WERI-Rb-1 (cell line): ENCODE results near the gene FABP1.

Source experiments
- DNase-seq: peaks from one replicate; pipeline ENCODE4 v3.0.0-alpha.2; 2020
- H3K27ac ChIP-seq: fragments of 250-450 bp; sonication (Bioruptor Pico); 2 replicates; pipeline ENCODE4 v1.5.1; 2020; ENCODE audit warnings: mild to moderate bottlenecking, moderate library complexity
- H3K27me3 ChIP-seq: fragments of 250-450 bp; sonication (Bioruptor Pico); 2 replicates; pipeline ENCODE4 v1.5.1; 2021; ENCODE audit warnings: mild to moderate bottlenecking, low read depth, moderate library complexity; ENCODE audit not compliant: insufficient read depth, severe bottlenecking
- H3K36me3 ChIP-seq: fragments of 250-450 bp; sonication (Bioruptor Pico); 2 replicates; pipeline ENCODE4 v1.5.1; 2020; ENCODE audit warnings: mild to moderate bottlenecking, moderate library complexity
- H3K4me3 ChIP-seq: 2 replicates; pipeline ENCODE4 v1.5.1; 2011; ENCODE audit warnings: low read depth, mild to moderate bottlenecking, control low read depth, low read length
- H3K9me3 ChIP-seq: fragments of 250-450 bp; sonication (Bioruptor Pico); 2 replicates; pipeline ENCODE4 v1.5.1; 2021; ENCODE audit warnings: mild to moderate bottlenecking, moderate library complexity; ENCODE audit not compliant: severe bottlenecking
- CTCF ChIP-seq: IDR thresholded peaks from 2 replicates; pipeline ENCODE4 v1.5.1; 2011; ENCODE audit warnings: low read depth, mild to moderate bottlenecking, control low read depth, inconsistent platforms, low read length

Gene FABP1

GRCh38 chr2:88097192-88097591, 30.7 kb downstream of the FABP1 start:
- Histone ChIP-seq H3K27me3 (peaks cover 51% of the 10 kb centered on the region), H3K36me3 (no peaks in the 10 kb centered on the region), H3K9me3 (no peaks in the 10 kb centered on the region), H3K27ac (no peak overlapping the region), H3K4me3 (no peak overlapping the region)
- DNase-seq = no peak
- no peak for TF ChIP-seq CTCF

DNA sequence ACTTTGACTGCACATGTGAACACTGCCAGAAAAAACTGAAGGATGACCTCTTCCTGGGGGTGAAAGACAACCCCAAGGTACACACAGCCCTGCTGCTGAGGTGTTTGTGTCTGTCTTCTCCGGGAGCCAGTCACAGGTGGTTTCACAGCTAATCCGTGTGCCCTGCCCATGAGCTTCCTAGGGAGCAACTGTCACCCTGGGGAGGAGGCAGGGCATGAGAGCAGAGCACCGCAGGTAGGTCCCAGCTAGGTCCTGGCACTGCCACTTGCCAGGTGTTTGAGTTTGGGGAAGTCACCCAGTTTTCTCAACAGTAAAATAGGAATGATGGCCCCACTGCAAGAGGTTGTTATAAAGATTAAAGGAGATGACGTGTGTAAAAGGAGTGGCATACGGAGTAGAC, 31.2 kb downstream of the FABP1 start:
- Histone ChIP-seq H3K27ac (no peak overlapping the region), H3K27me3 (peaks cover 50% of the 10 kb centered on the region), H3K9me3 (no peaks in the 10 kb centered on the region), H3K36me3 (no peaks in the 10 kb centered on the region), H3K4me3 (no peak overlapping the region)
- no peak for TF ChIP-seq CTCF
- DNase-seq = no peak

DNA sequence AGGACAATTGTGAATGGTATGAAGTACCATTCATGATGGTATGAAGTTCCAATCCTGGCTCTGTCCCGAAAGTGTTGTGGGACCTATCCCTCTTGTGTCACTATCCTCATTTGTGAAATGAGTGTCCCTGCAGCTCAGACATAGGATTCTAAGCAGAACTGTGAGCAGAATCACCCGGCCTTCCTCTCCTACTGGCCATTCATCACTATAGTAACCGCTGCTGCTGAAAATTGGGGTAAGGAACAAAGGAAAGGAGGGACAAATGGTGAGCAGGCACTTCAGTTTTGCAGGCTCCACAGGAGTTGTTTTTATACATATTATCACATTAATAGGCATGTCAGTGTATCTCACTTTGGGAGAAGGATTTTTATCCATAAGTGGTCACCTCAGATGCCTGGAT, 32.8 kb downstream of the FABP1 start:
- TF ChIP-seq CTCF = no peak
- no peak for DNase-seq
- H3K36me3 ChIP-seq = no peaks in the 10 kb centered on the region

DNA sequence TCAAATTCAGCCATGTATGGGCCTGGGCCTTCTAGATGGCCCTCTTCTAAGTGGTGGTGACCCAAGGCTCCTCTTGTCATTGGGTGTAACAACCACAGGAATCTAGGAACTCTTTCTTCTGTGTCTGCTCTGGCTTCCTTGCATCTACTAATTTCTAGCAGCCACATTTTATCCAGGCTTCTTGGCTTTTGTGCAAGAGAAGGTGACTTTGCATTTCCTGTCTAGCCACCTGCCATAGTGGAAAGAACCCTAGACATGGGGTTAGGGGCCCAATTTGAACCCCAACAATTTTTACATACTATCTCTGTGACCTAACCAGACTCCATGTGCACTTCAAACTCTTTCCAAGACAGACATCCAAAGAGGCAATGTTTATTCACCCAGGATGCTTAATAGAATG, 35.1 kb downstream of the FABP1 start:
- H3K4me3 ChIP-seq = no peak overlapping the region
- TF ChIP-seq CTCF = no peak
- H3K27ac ChIP-seq = no peak overlapping the region
- H3K36me3 ChIP-seq = no peaks in the 10 kb centered on the region
- H3K27me3 ChIP-seq = peaks cover 29% of the 10 kb centered on the region
- no peak for DNase-seq
- H3K9me3 ChIP-seq = no peaks in the 10 kb centered on the region

More for the DNA sequence above, 32.8 kb downstream of the FABP1 start:
- Histone ChIP-seq H3K4me3 (no peak overlapping the region), H3K27ac (no peak overlapping the region), H3K27me3 (peaks cover 38% of the 10 kb centered on the region), H3K9me3 (no peaks in the 10 kb centered on the region)

- no peak for DNase-seq
- no peak overlapping the region for H3K27ac ChIP-seq
- H3K4me3 ChIP-seq = no peak overlapping the region
- TF ChIP-seq CTCF = no peak
- H3K36me3 ChIP-seq = no peaks in the 10 kb centered on the region
- H3K27me3 ChIP-seq = peaks cover 29% of the 10 kb centered on the region
- no peaks in the 10 kb centered on the region for H3K9me3 ChIP-seq
These were observed 35.9 kb downstream of the FABP1 start for GRCh38 chr2:88091943-88092342.

DNA sequence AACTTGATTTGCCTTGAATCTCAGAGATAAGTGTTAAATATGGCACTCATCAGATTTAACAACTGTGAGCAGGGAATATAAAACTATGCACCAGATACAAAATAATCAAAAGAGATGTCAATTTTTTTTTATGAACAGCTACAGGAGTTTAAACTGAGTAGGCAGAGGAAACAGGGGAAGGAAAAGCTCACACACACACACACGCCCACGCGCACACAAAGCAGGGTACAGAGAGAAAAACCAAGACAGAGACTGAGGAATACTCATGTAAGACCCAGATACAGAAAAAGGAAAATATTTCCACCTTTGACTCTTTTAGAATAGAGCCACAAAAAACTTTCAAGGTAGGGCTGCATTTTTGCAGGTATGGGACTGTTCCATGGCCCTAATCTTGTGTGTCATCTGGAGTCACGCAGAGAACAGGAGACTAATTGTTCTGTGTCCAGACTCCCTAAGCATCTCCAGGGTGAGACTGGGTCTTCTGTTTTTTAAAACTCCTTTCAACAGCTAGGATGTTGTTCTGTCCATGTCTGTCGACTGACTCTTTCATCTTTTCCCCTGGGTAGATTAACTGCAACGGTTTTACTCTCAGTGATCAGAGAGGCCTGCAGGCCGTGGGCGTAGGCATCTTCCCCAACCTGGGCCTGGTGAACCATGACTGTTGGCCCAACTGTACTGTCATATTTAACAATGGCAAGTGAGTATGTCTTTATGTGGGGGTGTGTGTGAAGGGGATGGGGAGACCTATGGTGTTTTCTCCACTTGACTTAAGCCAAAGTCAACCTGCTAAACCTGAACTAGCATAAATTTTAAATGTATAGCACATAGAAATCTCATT, 37.2 kb downstream of the FABP1 start:
- Histone ChIP-seq H3K9me3 (no peaks in the 10 kb centered on the region), H3K27ac (no peak overlapping the region), H3K27me3 (peaks cover 22% of the 10 kb centered on the region), H3K36me3 (no peaks in the 10 kb centered on the region), H3K4me3 (no peak overlapping the region)
- no peak for DNase-seq
- TF ChIP-seq CTCF = no peak
